Breast epithelium (tissue), 4 donors: ENCODE measurements around the gene TTF2. TPM values are rescaled to one million over a fixed set of nuclear protein-coding genes. Genes with fewer than 3 reads are reported as not detected.

ENCODE experiments used
- DNase-seq, 2 donors: peaks; one replicate each; pipeline ENCODE4 v3.0.0-alpha.2; 2019; ENCODE audit warnings: low spot score in 2 of 2
- H3K27ac ChIP-seq, 2 donors: fragments of 200-600 bp; sonication (generic) in 1 of 2; one replicate each; pipeline ENCODE4 v1.5.1; 2016 to 2019; ENCODE audit warnings: mild to moderate bottlenecking in 1 of 2
- H3K27me3 ChIP-seq, 2 donors: fragments of 200-600 bp; sonication (generic) in 1 of 2; one replicate each; pipeline versions ENCODE4 v1.5.1 to v1.6.0; 2017 to 2019; ENCODE audit warnings: control low read depth in 1 of 2, mild to moderate bottlenecking in 1 of 2
- H3K36me3 ChIP-seq: fragments of 200-600 bp; one replicate; pipeline ENCODE4 v1.5.1; 2019
- H3K4me1 ChIP-seq, 2 donors: fragments of 200-600 bp; sonication (generic); one replicate each; pipeline ENCODE4 v1.5.1; 2016 to 2019; ENCODE audit warnings: control low read depth in 1 of 2
- H3K4me3 ChIP-seq, 3 donors: fragments of 200-600 bp; sonication (generic); 1 replicate in 2 of 3; 2 replicates in 1 of 3; pipeline ENCODE4 v1.5.1; 2016 to 2019; ENCODE audit warnings: mild to moderate bottlenecking in 3 of 3, moderate library complexity in 2 of 3
- H3K9me3 ChIP-seq, 2 donors: fragments of 200-600 bp; sonication (generic) in 1 of 2; one replicate each; pipeline ENCODE4 v1.5.1; 2016 to 2019; ENCODE audit warnings: control low read depth in 1 of 2
- CTCF ChIP-seq, 3 donors: fragments of 450-650 bp; IDR thresholded peaks; one replicate each; pipeline ENCODE4 v1.5.1; 2016 to 2017; ENCODE audit warnings: antibody characterized with exemption in 3 of 3, mild to moderate bottlenecking in 3 of 3, moderate library complexity in 3 of 3
- POLR2A ChIP-seq: fragments of 450-650 bp; IDR thresholded peaks from one replicate; pipeline ENCODE4 v1.6.1; 2016; ENCODE audit warnings: antibody characterized with exemption, mild to moderate bottlenecking, moderate library complexity
- POLR2AphosphoS5 ChIP-seq, 3 donors: sonication (generic); formaldehyde crosslinking; IDR thresholded peaks; one replicate each; pipeline ENCODE4 v1.6.1; 2017; ENCODE audit warnings: antibody characterized with exemption in 3 of 3
- intact Hi-C: fragments of 100-400 bp; cut with DNase I; formaldehyde crosslinking; loops from one replicate; pipeline ENCODE4 v1.15.1; 2023; ENCODE audit warnings: low total_unique reads
- total RNA-seq, 3 donors: library from RNA; depleted of rRNA; stranded (reverse); fragments of >200 nt; gene quantifications; one replicate each; pipeline ENCODE4 v1.1.0, GENCODE V29; 2016

The TTF2 gene
- total RNA-seq, 3 donors from 2014 or later = 15.5 to 24.7 (median 24.6) TPM

- no peak for TF ChIP-seq POLR2AphosphoS5 (IDR thresholded peaks at IDR 0.05)
- TF ChIP-seq POLR2A = no peak
- no peak for TF ChIP-seq CTCF (IDR thresholded peaks at IDR 0.05)
- intact Hi-C loops = no loop called here
Observed at GRCh38 chr1:117110774-117111173, 50.6 kb downstream of the TTF2 start.

GRCh38 chr1:117112047-117112717 is 52.1 kb downstream of the TTF2 start:
- DNase-seq = no peak
- no peaks in the 10 kb centered on the region for H3K27me3 ChIP-seq
- TF ChIP-seq POLR2A (no peak), POLR2AphosphoS5 (IDR thresholded peaks at IDR 0.05) (no peak), CTCF (IDR thresholded peaks at IDR 0.05) (no peak)
- H3K36me3 ChIP-seq = no peaks in the 10 kb centered on the region
- no peak overlapping the region for H3K27ac ChIP-seq
- H3K4me3 ChIP-seq = no peak overlapping the region
- no peaks in the 10 kb centered on the region for H3K4me1 ChIP-seq
- no peaks in the 10 kb centered on the region for H3K9me3 ChIP-seq
- intact Hi-C loops = no loop called here

More at GRCh38 chr1:117110774-117111173, 50.6 kb downstream of the TTF2 start:
- no peak for DNase-seq
- Histone ChIP-seq H3K27me3 (no peaks in the 10 kb centered on the region), H3K27ac (no peak overlapping the region), H3K4me1 (no peaks in the 10 kb centered on the region), H3K4me3 (no peak overlapping the region), H3K9me3 (no peaks in the 10 kb centered on the region), H3K36me3 (no peaks in the 10 kb centered on the region)

GRCh38 chr1:117113199-117113598 is 53.1 kb downstream of the TTF2 start:
- no peak for TF ChIP-seq CTCF (IDR thresholded peaks at IDR 0.05)
- TF ChIP-seq POLR2AphosphoS5 (IDR thresholded peaks at IDR 0.05) = no peak
- no peak for TF ChIP-seq POLR2A
- H3K9me3 ChIP-seq = no peaks in the 10 kb centered on the region
- no peak for DNase-seq
- H3K4me1 ChIP-seq = no peaks in the 10 kb centered on the region
- intact Hi-C loops = no loop called here
- H3K27me3 ChIP-seq = no peaks in the 10 kb centered on the region
- no peaks in the 10 kb centered on the region for H3K36me3 ChIP-seq
- H3K27ac ChIP-seq = no peak overlapping the region
- no peak overlapping the region for H3K4me3 ChIP-seq

- no peaks in the 10 kb centered on the region for H3K36me3 ChIP-seq
- no peaks in the 10 kb centered on the region for H3K4me1 ChIP-seq
- TF ChIP-seq CTCF (IDR thresholded peaks at IDR 0.05) (no peak), POLR2AphosphoS5 (IDR thresholded peaks at IDR 0.05) (no peak)
- no peak for DNase-seq
- H3K4me3 ChIP-seq = no peak overlapping the region
- H3K27me3 ChIP-seq = no peaks in the 10 kb centered on the region
- no peak overlapping the region for H3K27ac ChIP-seq
- no peaks in the 10 kb centered on the region for H3K9me3 ChIP-seq
- intact Hi-C loops = no loop called here
Observed at GRCh38 chr1:117114877-117115276, 54.8 kb downstream of the TTF2 start.

- intact Hi-C loops = no loop called here
- Histone ChIP-seq H3K27me3 (no peaks in the 10 kb centered on the region), H3K4me3 (no peak overlapping the region), H3K36me3 (no peaks in the 10 kb centered on the region), H3K4me1 (peaks cover 3 to 7% of the 10 kb centered on the region in 2 donors), H3K9me3 (no peaks in the 10 kb centered on the region), H3K27ac (no peak overlapping the region)
- no peak for DNase-seq
- TF ChIP-seq CTCF (IDR thresholded peaks at IDR 0.05) (no peak), POLR2AphosphoS5 (IDR thresholded peaks at IDR 0.05) (no peak), POLR2A (no peak)
Observed at GRCh38 chr1:117116090-117116783, 56.1 kb downstream of the TTF2 start.
